B cell (primary cell): ENCODE measurements around the gene GPR61. TPM values are rescaled to one million over a fixed set of nuclear protein-coding genes. Genes with fewer than 3 reads are reported as not detected.

Experiments
- ATAC-seq: fragments of 200-7000 bp; cut with Tn5 transposase; one replicate; pipeline ENCODE4 v1.10.0; 2021; ENCODE audit warnings: low read depth, mild to moderate bottlenecking, moderate number of reproducible peaks, moderate library complexity
- CTCF ChIA-PET: fragments of 350-600 bp; sonication (Branson Sonifier 250); formaldehyde crosslinking; loops from one replicate; lab custom pipeline; 2021; ENCODE audit warnings: antibody characterized with exemption, inconsistent platforms; lab: Charles Lee
- POLR2A ChIA-PET: fragments of 350-600 bp; sonication (Branson Sonifier 250); formaldehyde crosslinking; loops from one replicate; lab custom pipeline; 2021; ENCODE audit warnings: antibody characterized with exemption; lab: Charles Lee
- DNase-seq: peaks from one replicate; pipeline ENCODE4 v3.0.0; 2013
- H2AFZ ChIP-seq: 2 replicates; pipeline ENCODE4 v1.6.1; 2012; ENCODE audit warnings: mild to moderate bottlenecking, low read depth, low read length; ENCODE audit not compliant: insufficient read depth, poor library complexity, severe bottlenecking
- H3K27ac ChIP-seq, 2 donors: 1 replicate in 1 of 2; 2 replicates in 1 of 2; pipeline ENCODE4 v1.5.1; 2012 to 2013; ENCODE audit warnings: low read length in 2 of 2, mild to moderate bottlenecking in 2 of 2, moderate library complexity in 1 of 2
- H3K27me3 ChIP-seq, 4 experiments: fragments of 200-600 bp in 1 of 4; sonication (generic) in 1 of 4; replicated peaks in 1 of 4; 1 replicate in 2 of 4; 2 replicates in 2 of 4; pipeline versions ENCODE4 v1.6.1 to v1.7.0; 2013 to 2016; ENCODE audit warnings: low read length in 3 of 4, mild to moderate bottlenecking in 2 of 4, mixed read lengths in 1 of 4, moderate library complexity in 1 of 4; ENCODE audit not compliant: insufficient read depth in 4 of 4, control insufficient read depth in 3 of 4; ENCODE audit errors: control extremely low read depth in 1 of 4
- H3K36me3 ChIP-seq, 2 experiments: replicated peaks in 1 of 2; 1 replicate in 1 of 2; 2 replicates in 1 of 2; pipeline versions ENCODE4 v1.6.1 to v1.7.1; 2013; ENCODE audit warnings: low read length in 1 of 2; ENCODE audit not compliant: insufficient read depth in 2 of 2, control insufficient read depth in 1 of 2; ENCODE audit errors: control extremely low read depth in 1 of 2, extremely low read depth in 1 of 2
- H3K4me1 ChIP-seq, 2 donors: fragments of 200-600 bp in 1 of 2; sonication (generic) in 1 of 2; 1 replicate in 1 of 2; 2 replicates in 1 of 2; pipeline versions ENCODE4 v1.5.1 to v1.6.1; 2013 to 2017; ENCODE audit warnings: low read length in 2 of 2; ENCODE audit not compliant: control insufficient read depth in 2 of 2, insufficient read depth in 2 of 2
- H3K4me2 ChIP-seq: replicated peaks from 2 replicates; pipeline ENCODE3; 2012; ENCODE audit warnings: mild to moderate bottlenecking, low read depth, low read length; ENCODE audit not compliant: poor library complexity, severe bottlenecking
- H3K4me3 ChIP-seq, 5 experiments: fragments of 200-600 bp in 1 of 5; sonication (generic) in 1 of 5; 1 replicate in 3 of 5; 2 replicates in 2 of 5; pipeline versions ENCODE4 v1.5.1 to v1.7.0; 2011 to 2016; ENCODE audit warnings: low read length in 4 of 5, mild to moderate bottlenecking in 4 of 5, low read depth in 2 of 5, control low read depth in 1 of 5, moderate library complexity in 1 of 5; ENCODE audit not compliant: insufficient read depth in 1 of 5; ENCODE audit errors: control extremely low read depth in 1 of 5, extremely low read depth in 1 of 5
- H3K79me2 ChIP-seq: fragments of 200-600 bp; sonication (generic); one replicate; pipeline ENCODE4 v1.6.0; 2016; ENCODE audit warnings: low read length; ENCODE audit not compliant: control insufficient read depth, insufficient read depth
- H3K9ac ChIP-seq: fragments of 200-600 bp; sonication (generic); 2 replicates; pipeline ENCODE4 v1.6.1; 2017; ENCODE audit warnings: mild to moderate bottlenecking, low read length, moderate library complexity
- H3K9me3 ChIP-seq, 3 donors: one replicate each; pipeline versions ENCODE4 v1.6.1 to v1.7.1; 2013; ENCODE audit warnings: low read length in 2 of 3; ENCODE audit not compliant: control insufficient read depth in 2 of 3, insufficient read depth in 1 of 3; ENCODE audit errors: control extremely low read depth in 1 of 3
- H4K20me1 ChIP-seq: 2 replicates; pipeline ENCODE4 v1.6.0; 2012; ENCODE audit warnings: mild to moderate bottlenecking, low read length; ENCODE audit not compliant: insufficient read depth, control insufficient read depth, poor library complexity, severe bottlenecking
- H3K27ac Mint-ChIP-seq: one replicate; pipeline ENCODE4 v1.8.0; 2021; ENCODE audit warnings: mixed read lengths
- H3K27me3 Mint-ChIP-seq: one replicate; pipeline ENCODE4 v1.8.0; 2021; ENCODE audit warnings: mixed read lengths
- H3K4me1 Mint-ChIP-seq: one replicate; pipeline ENCODE4 v1.8.0; 2021; ENCODE audit warnings: mixed read lengths
- H3K4me3 Mint-ChIP-seq: one replicate; pipeline ENCODE4 v1.8.0; 2021; ENCODE audit warnings: mixed read lengths
- H3K9me3 Mint-ChIP-seq: one replicate; pipeline ENCODE4 v1.8.0; 2022; ENCODE audit warnings: mixed read lengths; ENCODE audit not compliant: insufficient read depth
- EZH2 ChIP-seq: IDR thresholded peaks from 2 replicates; pipeline ENCODE4 v1.6.1; 2012; ENCODE audit warnings: borderline replicate concordance, low read depth, mild to moderate bottlenecking, moderate library complexity, low read length; ENCODE audit not compliant: insufficient read depth, poor library complexity, severe bottlenecking
- WGBS: methylation state at CpG from one replicate; pipeline ENCODE4 v1.1.5; 2013; ENCODE audit warnings: missing lambda C conversion rate; ENCODE audit not compliant: insufficient coverage; 5-methylcytosine and 5-hydroxymethylcytosine counted together
- intact Hi-C: fragments of 100-400 bp; cut with micrococcal nuclease; formaldehyde crosslinking; loops from one replicate; pipeline ENCODE4 v1.10.0; 2022
- polyA plus RNA-seq: library from polyadenylated mRNA; depleted of rRNA; stranded (reverse); fragments of >200 nt; gene quantifications from 2 replicates; pipeline ENCODE4 v1.2.3, GENCODE V29; 2012
- total RNA-seq, 2 donors: library from RNA; stranded (reverse); fragments of 120-200 nt in 1 of 2; gene quantifications; 1 replicate in 1 of 2; 2 replicates in 1 of 2; pipeline versions ENCODE4 v1.2.3 to v1.2.4, GENCODE V29; 2013 to 2022
- TF ChIP-seq, protein P1 (sequence below): fragments of 200-600 bp; IDR thresholded peaks from one replicate; pipeline ENCODE4 v1.8.0; 2022; ENCODE audit warnings: antibody characterized with exemption, mild to moderate bottlenecking

The GPR61 gene
- total and polyA plus RNA-seq, 2 donors (not counting 1 experiment from before 2014, with no cell fraction given): not detected

DNA sequence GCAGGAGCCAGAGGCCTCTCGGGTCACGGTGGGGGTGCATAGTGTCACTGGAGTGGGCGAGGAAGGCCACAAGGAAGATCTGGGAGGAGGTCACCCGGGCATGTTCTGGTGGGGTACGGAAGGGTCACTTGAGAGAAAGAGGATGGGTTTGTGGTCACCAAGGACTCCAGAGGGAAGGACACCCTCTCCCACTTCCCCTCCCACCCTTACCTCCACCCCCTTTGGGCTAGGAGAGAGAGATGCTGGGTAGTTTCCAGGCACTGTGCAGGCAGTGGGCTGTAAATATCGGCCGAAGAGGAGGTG, 30.8 kb upstream of the GPR61 start:
- peak overlapping the region; percentile 37 for H3K27ac Mint-ChIP-seq
- Histone ChIP-seq H2AFZ (peak overlapping the region; percentile 80), H3K9ac (peak overlapping the region; percentile 65), H3K4me1 (peaks cover 11 to 15% of the 10 kb centered on the region in 2 donors), H3K79me2 (no peaks in the 10 kb centered on the region), H3K4me3 (peak overlapping the region in 3 of 5 experiments; percentile 28 to 64 (median 64)), H3K4me2 (peak overlapping the region; percentile 87), H3K27me3 (peaks cover 0 to 9% (median 5%) of the 10 kb centered on the region in 4 experiments), H3K27ac (no peak overlapping the region), H4K20me1 (no peaks in the 10 kb centered on the region), H3K36me3 (no peaks in the 10 kb centered on the region), H3K9me3 (no peaks in the 10 kb centered on the region)
- ChIA-PET CTCF (interaction anchor here (1.1 to 37.9 kb wide), 5 partner anchors 15 to 131 kb away, joined by 3 to 926 read pairs (median 10); partner anchors contain the start of genes CYB561D1 and GPR61), POLR2A (interaction anchor here (0.6 kb wide), 1 partner anchor 25 kb away, joined by 6 read pairs; the partner anchor contains the start of gene ATXN7L2)
- TF ChIP-seq EZH2: no peak
- TF ChIP-seq, protein P1, sequence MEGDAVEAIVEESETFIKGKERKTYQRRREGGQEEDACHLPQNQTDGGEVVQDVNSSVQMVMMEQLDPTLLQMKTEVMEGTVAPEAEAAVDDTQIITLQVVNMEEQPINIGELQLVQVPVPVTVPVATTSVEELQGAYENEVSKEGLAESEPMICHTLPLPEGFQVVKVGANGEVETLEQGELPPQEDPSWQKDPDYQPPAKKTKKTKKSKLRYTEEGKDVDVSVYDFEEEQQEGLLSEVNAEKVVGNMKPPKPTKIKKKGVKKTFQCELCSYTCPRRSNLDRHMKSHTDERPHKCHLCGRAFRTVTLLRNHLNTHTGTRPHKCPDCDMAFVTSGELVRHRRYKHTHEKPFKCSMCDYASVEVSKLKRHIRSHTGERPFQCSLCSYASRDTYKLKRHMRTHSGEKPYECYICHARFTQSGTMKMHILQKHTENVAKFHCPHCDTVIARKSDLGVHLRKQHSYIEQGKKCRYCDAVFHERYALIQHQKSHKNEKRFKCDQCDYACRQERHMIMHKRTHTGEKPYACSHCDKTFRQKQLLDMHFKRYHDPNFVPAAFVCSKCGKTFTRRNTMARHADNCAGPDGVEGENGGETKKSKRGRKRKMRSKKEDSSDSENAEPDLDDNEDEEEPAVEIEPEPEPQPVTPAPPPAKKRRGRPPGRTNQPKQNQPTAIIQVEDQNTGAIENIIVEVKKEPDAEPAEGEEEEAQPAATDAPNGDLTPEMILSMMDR: no peak
- no peaks in the 10 kb centered on the region for H3K9me3 Mint-ChIP-seq
- H3K27me3 Mint-ChIP-seq: peaks cover 37% of the 10 kb centered on the region
- intact Hi-C loops: loop anchor here (1.0 kb wide), 2 partner anchors 15 to 26 kb away; partner anchors contain the start of genes ATXN7L2 and CYB561D1
- WGBS: 97% methylated on average over 4 of the region's 7 CpGs
- H3K4me1 Mint-ChIP-seq: peaks cover 21% of the 10 kb centered on the region
- H3K4me3 Mint-ChIP-seq: peak overlapping the region; percentile 87
- DNase-seq: no peak
- no peak for ATAC-seq
